Lower leg skin (tissue), 3 donors: Measurements from ENCODE around the gene SOS1.

ENCODE experiments used
- CTCF ChIP-seq, 3 donors: fragments of 450-650 bp; IDR thresholded peaks; one replicate each; pipeline ENCODE4 v1.5.1; 2016; ENCODE audit warnings: antibody characterized with exemption in 3 of 3, mild to moderate bottlenecking in 3 of 3, moderate library complexity in 2 of 3
- POLR2A ChIP-seq, 2 donors: fragments of 450-650 bp; IDR thresholded peaks; one replicate each; pipeline ENCODE4 v1.6.1; 2016 to 2017; ENCODE audit warnings: antibody characterized with exemption in 2 of 2, mild to moderate bottlenecking in 1 of 2, moderate library complexity in 1 of 2

GRCh38 chr2:39033980-39034379 is 86.9 kb downstream of the SOS1 start:
- TF ChIP-seq CTCF (IDR thresholded peaks at IDR 0.05), result no peak
- no peak for TF ChIP-seq POLR2A (IDR thresholded peaks at IDR 0.05)
